ENCODE results near the gene COPS7B.

DNA sequence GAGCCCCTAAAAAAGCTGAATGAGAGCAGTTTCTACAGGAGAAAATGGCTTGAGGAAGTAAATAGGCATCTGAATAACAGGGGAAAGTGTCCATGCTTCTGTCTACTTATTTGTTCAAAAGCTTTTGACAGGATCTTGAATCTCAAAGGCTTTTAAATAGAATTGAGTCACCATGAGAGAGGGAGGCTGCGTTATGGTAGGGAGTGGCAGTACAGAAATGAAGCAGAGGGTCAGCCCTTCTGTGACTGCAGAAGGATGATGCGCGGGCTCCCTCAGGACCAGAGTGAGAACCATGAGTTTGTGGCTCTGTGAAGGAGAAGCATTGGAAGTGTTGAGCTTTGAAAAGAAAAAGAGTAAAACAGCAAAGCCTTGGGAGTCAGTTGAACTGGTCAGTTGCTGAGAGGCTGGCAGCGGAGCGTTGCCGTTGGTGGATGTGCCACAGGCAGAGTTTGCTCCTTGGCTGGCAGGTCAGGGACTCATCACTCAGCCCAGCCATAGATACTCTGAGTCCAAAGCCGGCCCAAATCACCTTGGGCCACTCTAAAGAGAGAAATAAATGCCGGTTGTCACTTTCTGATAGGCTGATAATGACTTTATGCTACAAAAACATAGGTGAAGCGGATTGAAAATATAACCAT lies 17.4 kb downstream of the COPS7B start:
- TF ChIP-seq, protein P1, sequence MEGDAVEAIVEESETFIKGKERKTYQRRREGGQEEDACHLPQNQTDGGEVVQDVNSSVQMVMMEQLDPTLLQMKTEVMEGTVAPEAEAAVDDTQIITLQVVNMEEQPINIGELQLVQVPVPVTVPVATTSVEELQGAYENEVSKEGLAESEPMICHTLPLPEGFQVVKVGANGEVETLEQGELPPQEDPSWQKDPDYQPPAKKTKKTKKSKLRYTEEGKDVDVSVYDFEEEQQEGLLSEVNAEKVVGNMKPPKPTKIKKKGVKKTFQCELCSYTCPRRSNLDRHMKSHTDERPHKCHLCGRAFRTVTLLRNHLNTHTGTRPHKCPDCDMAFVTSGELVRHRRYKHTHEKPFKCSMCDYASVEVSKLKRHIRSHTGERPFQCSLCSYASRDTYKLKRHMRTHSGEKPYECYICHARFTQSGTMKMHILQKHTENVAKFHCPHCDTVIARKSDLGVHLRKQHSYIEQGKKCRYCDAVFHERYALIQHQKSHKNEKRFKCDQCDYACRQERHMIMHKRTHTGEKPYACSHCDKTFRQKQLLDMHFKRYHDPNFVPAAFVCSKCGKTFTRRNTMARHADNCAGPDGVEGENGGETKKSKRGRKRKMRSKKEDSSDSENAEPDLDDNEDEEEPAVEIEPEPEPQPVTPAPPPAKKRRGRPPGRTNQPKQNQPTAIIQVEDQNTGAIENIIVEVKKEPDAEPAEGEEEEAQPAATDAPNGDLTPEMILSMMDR (IDR thresholded peaks at IDR 0.05) = no peak
- no peak for TF ChIP-seq POLR2A (IDR thresholded peaks at IDR 0.05)
